ENCODE data around the gene POLR2B. TPM values are rescaled to one million over a fixed set of nuclear protein-coding genes. Genes with fewer than 3 reads are reported as not detected.

POLR2B gene
- total RNA-seq, 1 experiment from 2014 or later, result 108 TPM

DNA sequence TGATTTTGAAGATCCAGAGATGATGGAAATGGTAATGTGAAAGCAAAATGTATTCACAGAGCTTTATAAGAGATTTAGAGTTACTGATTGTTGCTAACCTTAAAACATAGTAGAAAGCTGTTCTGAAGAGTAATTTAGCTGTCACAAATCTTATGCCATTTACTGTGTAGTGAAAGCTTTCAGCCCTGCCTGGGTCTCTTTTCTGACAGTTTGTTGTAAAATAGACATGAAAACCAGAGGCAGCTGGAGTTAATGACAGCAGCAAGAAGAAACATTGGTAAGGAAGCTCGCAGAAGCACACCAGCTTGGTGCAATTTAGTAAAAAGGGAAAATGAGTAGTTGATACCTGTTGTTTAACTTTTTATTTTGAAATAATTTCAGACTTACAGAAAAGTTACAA lies 21.1 kb downstream of the POLR2B start:
- no peak for DNase-seq
- H2BK15ac ChIP-seq (ENCODE audit: low read depth, low read length), result no peak overlapping the region
- no peak overlapping the region for H2BK20ac ChIP-seq (ENCODE audit: low read depth, low read length, poor library complexity, severe bottlenecking)
- no peak overlapping the region for H3K23ac ChIP-seq (ENCODE audit: insufficient read length, low read depth, low read length)
- no peak for TF ChIP-seq CTCF (conservative IDR thresholded peaks at IDR 0.05)
- peaks cover 28 to 75% (median 69%) of the 10 kb centered on the region in 3 experiments for H3K36me3 Mint-ChIP-seq (ENCODE audit: insufficient read depth in 1 of 3, low read depth in 3 of 3)
- H3K14ac ChIP-seq (ENCODE audit: insufficient read depth, low read length), result no peak overlapping the region
- H3K9ac ChIP-seq (ENCODE audit: extremely low read depth, insufficient read length, low read length), result no peak overlapping the region
- peaks cover 6% of the 10 kb centered on the region for H3K79me1 ChIP-seq (ENCODE audit: insufficient read depth, low read depth, low read length, poor library complexity, severe bottlenecking)
- WGBS (ENCODE audit: extremely low coverage, insufficient read length, low lambda C conversion rate), result no CpG with 5 or more reads among the region's 1 CpG
- no peak overlapping the region for H3K56ac ChIP-seq (ENCODE audit: insufficient read length, low read depth, low read length)
- H4K8ac ChIP-seq (replicated peaks; ENCODE audit: insufficient read length, low read depth, low read length), result no peak overlapping the region
- no peak overlapping the region for H3K18ac ChIP-seq (ENCODE audit: insufficient read length, low read depth, low read length)
- no peaks in the 10 kb centered on the region for H3K79me2 ChIP-seq (ENCODE audit: insufficient read depth, low read length)
- no peaks in the 10 kb centered on the region for H3K4me1 Mint-ChIP-seq
- H3K9me3 ChIP-seq (ENCODE audit: control insufficient read depth, low read depth, low read length), result no peaks in the 10 kb centered on the region
- H3K23me2 ChIP-seq (ENCODE audit: insufficient read length, low read depth, low read length, poor library complexity, severe bottlenecking), result no peaks in the 10 kb centered on the region
- no peak overlapping the region for H4K91ac ChIP-seq (ENCODE audit: insufficient read length, low read depth, low read length)
- H2AK5ac ChIP-seq (ENCODE audit: insufficient read length, low read length), result no peak overlapping the region
- H2BK5ac ChIP-seq (ENCODE audit: insufficient read length, low read length), result no peak overlapping the region
- no peak overlapping the region for H2BK12ac ChIP-seq (ENCODE audit: insufficient read length, low read depth, low read length)
- no peaks in the 10 kb centered on the region for H3K4me1 ChIP-seq (ENCODE audit: insufficient read depth, low read length)
- no peak overlapping the region for H3K27ac ChIP-seq (ENCODE audit: insufficient read length, low read depth, low read length)
- H3K27ac Mint-ChIP-seq, result no peak overlapping the region
- H3T11ph ChIP-seq (ENCODE audit: low read length), result no peak overlapping the region
- no peak overlapping the region for H3K4ac ChIP-seq (ENCODE audit: low read depth, low read length)
- no peak overlapping the region for H3K4me3 Mint-ChIP-seq
- H3K27me3 Mint-ChIP-seq (ENCODE audit: low read depth), result no peaks in the 10 kb centered on the region
- no peak overlapping the region for H4K5ac ChIP-seq (ENCODE audit: insufficient read length, low read depth, low read length)
- no peak overlapping the region for H2AFZ ChIP-seq (ENCODE audit: low read length)
- H3K9me3 Mint-ChIP-seq, result no peaks in the 10 kb centered on the region
- no peak overlapping the region for H2BK120ac ChIP-seq (ENCODE audit: low read depth, low read length, poor library complexity, severe bottlenecking)
- no peaks in the 10 kb centered on the region for H4K20me1 ChIP-seq (ENCODE audit: control insufficient read depth, insufficient read depth, insufficient read length)
- H3K27me3 ChIP-seq (ENCODE audit: insufficient read depth, low read length), result no peaks in the 10 kb centered on the region
- H3K4me2 ChIP-seq (ENCODE audit: insufficient read depth, insufficient read length, low read length), result no peak overlapping the region

All from H9 (cell line).